ENCODE results near the gene SMAD7.

DNA sequence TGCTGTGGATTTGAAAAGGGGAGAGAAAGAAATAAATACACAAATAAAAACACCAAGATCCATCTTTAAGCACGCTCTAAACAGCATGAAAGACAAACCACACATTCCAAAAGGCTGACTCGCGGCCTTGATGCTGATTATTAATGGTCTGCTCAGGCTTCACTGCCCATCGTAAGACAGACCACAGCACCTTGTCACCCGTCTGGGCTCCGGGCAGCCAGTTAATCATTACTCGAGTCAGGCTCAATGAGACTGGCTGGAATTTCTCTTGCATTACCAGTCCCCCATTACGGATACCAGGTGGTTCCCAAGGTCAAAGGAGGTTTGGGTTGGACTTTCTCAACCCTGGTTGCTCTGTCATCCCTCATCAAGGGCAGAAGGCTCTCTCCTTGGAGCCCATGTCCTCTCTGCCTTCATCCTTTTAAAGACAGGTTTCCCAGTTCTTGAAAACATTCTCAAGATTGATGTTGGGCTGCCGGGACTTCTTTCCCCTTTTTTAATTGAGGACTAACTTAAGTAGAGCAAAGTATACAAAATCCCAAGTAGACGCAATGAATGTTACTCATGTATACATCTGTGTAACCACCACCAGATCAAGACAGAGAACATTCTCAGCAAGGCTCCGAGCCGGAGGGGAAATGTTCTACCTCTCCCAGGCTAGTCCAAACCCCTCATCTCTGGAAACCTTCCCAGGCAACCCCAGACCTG, 8.1 kb downstream of the SMAD7 start:
- TF ChIP-seq CTCF (IDR thresholded peaks at IDR 0.05) (no peak), POLR2A (IDR thresholded peaks at IDR 0.05) (no peak)

Measured in ovary (tissue), 3 donors.